ENCODE measurements around the gene RRP12.

RRP12 gene

DNA sequence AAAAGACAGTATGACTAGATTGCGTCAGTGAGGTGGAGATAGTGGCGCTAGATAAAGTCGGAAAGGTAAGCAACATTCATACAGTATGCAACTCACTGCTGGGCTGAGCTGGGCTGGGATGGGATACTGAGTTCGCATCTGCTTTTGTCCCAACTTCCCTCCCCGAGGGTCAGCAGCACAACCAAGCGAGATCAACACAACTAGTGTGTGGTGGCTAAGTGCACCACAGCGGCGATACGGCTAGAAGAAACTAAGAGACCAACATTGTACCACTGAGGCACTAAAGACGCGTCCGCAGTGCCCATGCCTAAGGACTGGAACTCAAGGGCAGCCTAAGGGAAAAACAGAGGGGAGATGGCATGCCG is 44.2 kb upstream of the RRP12 start:
- TF ChIP-seq EZH2phosphoT487 (IDR thresholded peaks at IDR 0.05; ENCODE audit: borderline replicate concordance) = no peak
- TF ChIP-seq, protein P1, sequence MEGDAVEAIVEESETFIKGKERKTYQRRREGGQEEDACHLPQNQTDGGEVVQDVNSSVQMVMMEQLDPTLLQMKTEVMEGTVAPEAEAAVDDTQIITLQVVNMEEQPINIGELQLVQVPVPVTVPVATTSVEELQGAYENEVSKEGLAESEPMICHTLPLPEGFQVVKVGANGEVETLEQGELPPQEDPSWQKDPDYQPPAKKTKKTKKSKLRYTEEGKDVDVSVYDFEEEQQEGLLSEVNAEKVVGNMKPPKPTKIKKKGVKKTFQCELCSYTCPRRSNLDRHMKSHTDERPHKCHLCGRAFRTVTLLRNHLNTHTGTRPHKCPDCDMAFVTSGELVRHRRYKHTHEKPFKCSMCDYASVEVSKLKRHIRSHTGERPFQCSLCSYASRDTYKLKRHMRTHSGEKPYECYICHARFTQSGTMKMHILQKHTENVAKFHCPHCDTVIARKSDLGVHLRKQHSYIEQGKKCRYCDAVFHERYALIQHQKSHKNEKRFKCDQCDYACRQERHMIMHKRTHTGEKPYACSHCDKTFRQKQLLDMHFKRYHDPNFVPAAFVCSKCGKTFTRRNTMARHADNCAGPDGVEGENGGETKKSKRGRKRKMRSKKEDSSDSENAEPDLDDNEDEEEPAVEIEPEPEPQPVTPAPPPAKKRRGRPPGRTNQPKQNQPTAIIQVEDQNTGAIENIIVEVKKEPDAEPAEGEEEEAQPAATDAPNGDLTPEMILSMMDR (conservative IDR thresholded peaks at IDR 0.05; ENCODE audit: low read length) = no peak
- no peaks in the 10 kb centered on the region for H3K9me2 ChIP-seq (replicated peaks; ENCODE audit: low read depth, low read length)
- peaks cover 2% of the 10 kb centered on the region for H4K20me1 ChIP-seq (ENCODE audit: insufficient read depth, low read length, poor library complexity, severe bottlenecking)
- H3K27me3 ChIP-seq (ENCODE audit: insufficient read depth, low read length, poor library complexity, severe bottlenecking) = no peaks in the 10 kb centered on the region
- H3K9ac ChIP-seq (ENCODE audit: low read depth, low read length, poor library complexity, severe bottlenecking) = peak overlapping the region; percentile 80
- H3K4me2 ChIP-seq (ENCODE audit: low read depth, low read length, poor library complexity, severe bottlenecking) = peak overlapping the region; percentile 94
- peak overlapping the region; percentile 89 for H3K4me3 ChIP-seq (ENCODE audit: low read length, poor library complexity, severe bottlenecking)
- peaks cover 68% of the 10 kb centered on the region for H3K79me2 ChIP-seq (ENCODE audit: insufficient read depth, low read length)
- peaks cover 7% of the 10 kb centered on the region; the same call in 1 of the 2 replicates for H3K36me3 ChIP-seq (ENCODE audit: insufficient read depth, low read length)
- no peaks in the 10 kb centered on the region for H3F3A ChIP-seq (ENCODE audit: low read depth)
- H3K4me1 ChIP-seq (ENCODE audit: insufficient read depth, low read length, poor library complexity, severe bottlenecking) = peaks cover 30% of the 10 kb centered on the region
- H3K9me3 ChIP-seq (ENCODE audit: insufficient read depth, low read depth, low read length) = no peaks in the 10 kb centered on the region
- H2AFZ ChIP-seq (ENCODE audit: low read length) = peak overlapping the region; percentile 95

GRCh38 chr10:97444212-97444611 is 43.1 kb upstream of the RRP12 start:
- no peaks in the 10 kb centered on the region for H3K9me2 ChIP-seq (replicated peaks; ENCODE audit: low read depth, low read length)
- H4K20me1 ChIP-seq (ENCODE audit: insufficient read depth, low read length, poor library complexity, severe bottlenecking) = no peaks in the 10 kb centered on the region
- TF ChIP-seq EZH2phosphoT487 (IDR thresholded peaks at IDR 0.05; ENCODE audit: borderline replicate concordance) = no peak
- TF ChIP-seq, protein P1 (conservative IDR thresholded peaks at IDR 0.05; ENCODE audit: low read length) = no peak
- H3K36me3 ChIP-seq (ENCODE audit: insufficient read depth, low read length) = peaks cover 8% of the 10 kb centered on the region; the same call in 1 of the 2 replicates
- H3K4me2 ChIP-seq (ENCODE audit: low read depth, low read length, poor library complexity, severe bottlenecking) = peak overlapping the region; percentile 94
- no peaks in the 10 kb centered on the region for H3F3A ChIP-seq (ENCODE audit: low read depth)
- H3K9me3 ChIP-seq (ENCODE audit: insufficient read depth, low read depth, low read length) = no peaks in the 10 kb centered on the region
- peak overlapping the region; percentile 89 for H3K4me3 ChIP-seq (ENCODE audit: low read length, poor library complexity, severe bottlenecking)
- H3K9ac ChIP-seq (ENCODE audit: low read depth, low read length, poor library complexity, severe bottlenecking) = peak overlapping the region; percentile 80
- no peak overlapping the region for H2AFZ ChIP-seq (ENCODE audit: low read length)
- H3K79me2 ChIP-seq (ENCODE audit: insufficient read depth, low read length) = peaks cover 60% of the 10 kb centered on the region
- peaks cover 27% of the 10 kb centered on the region for H3K4me1 ChIP-seq (ENCODE audit: insufficient read depth, low read length, poor library complexity, severe bottlenecking)
- H3K27me3 ChIP-seq (ENCODE audit: insufficient read depth, low read length, poor library complexity, severe bottlenecking) = no peaks in the 10 kb centered on the region

- H3K4me2 ChIP-seq (ENCODE audit: low read depth, low read length, poor library complexity, severe bottlenecking) = no peak overlapping the region
- no peak for TF ChIP-seq EZH2phosphoT487 (IDR thresholded peaks at IDR 0.05; ENCODE audit: borderline replicate concordance)
- TF ChIP-seq, protein P1 (conservative IDR thresholded peaks at IDR 0.05; ENCODE audit: low read length) = no peak
- peaks cover 11% of the 10 kb centered on the region; the same call in 1 of the 2 replicates for H3K36me3 ChIP-seq (ENCODE audit: insufficient read depth, low read length)
- H3K9me3 ChIP-seq (ENCODE audit: insufficient read depth, low read depth, low read length) = no peaks in the 10 kb centered on the region
- peaks cover 41% of the 10 kb centered on the region for H3K79me2 ChIP-seq (ENCODE audit: insufficient read depth, low read length)
- H2AFZ ChIP-seq (ENCODE audit: low read length) = no peak overlapping the region
- no peaks in the 10 kb centered on the region for H4K20me1 ChIP-seq (ENCODE audit: insufficient read depth, low read length, poor library complexity, severe bottlenecking)
- no peaks in the 10 kb centered on the region for H3F3A ChIP-seq (ENCODE audit: low read depth)
- H3K27me3 ChIP-seq (ENCODE audit: insufficient read depth, low read length, poor library complexity, severe bottlenecking) = no peaks in the 10 kb centered on the region
- H3K9ac ChIP-seq (ENCODE audit: low read depth, low read length, poor library complexity, severe bottlenecking) = no peak overlapping the region
- H3K9me2 ChIP-seq (replicated peaks; ENCODE audit: low read depth, low read length) = no peaks in the 10 kb centered on the region
- H3K4me1 ChIP-seq (ENCODE audit: insufficient read depth, low read length, poor library complexity, severe bottlenecking) = peaks cover 18% of the 10 kb centered on the region
- no peak overlapping the region for H3K4me3 ChIP-seq (ENCODE audit: low read length, poor library complexity, severe bottlenecking)
These were observed 41.1 kb upstream of the RRP12 start for GRCh38 chr10:97442277-97442676.
